ENCODE data around the gene EFNB2. TPM values are rescaled to one million over a fixed set of nuclear protein-coding genes. Genes with fewer than 3 reads are reported as not detected.

Gene EFNB2
- total RNA-seq, 1 experiment from 2014 or later: 0.07 TPM

GRCh38 chr13:106505295-106505694 lies 30.2 kb downstream of the EFNB2 start:
- Histone ChIP-seq H3K9me2 (replicated peaks; ENCODE audit: insufficient read depth, low read length) (no peaks in the 10 kb centered on the region), H2AFZ (ENCODE audit: low read length) (no peak overlapping the region), H3K4me1 (ENCODE audit: low read length) (no peaks in the 10 kb centered on the region), H3K27ac (ENCODE audit: low read length) (no peak overlapping the region), H3K79me2 (ENCODE audit: low read length) (no peaks in the 10 kb centered on the region), H3K9me3 (ENCODE audit: low read length) (no peaks in the 10 kb centered on the region), H3K4me2 (ENCODE audit: low read depth, low read length, poor library complexity, severe bottlenecking) (no peak overlapping the region), H3K36me3 (ENCODE audit: insufficient read depth, low read length) (no peaks in the 10 kb centered on the region), H4K20me1 (ENCODE audit: insufficient read depth, low read depth, low read length) (no peaks in the 10 kb centered on the region), H3K9ac (ENCODE audit: low read length) (no peak overlapping the region), H3K4me3 (ENCODE audit: low read length) (no peak overlapping the region), H3K27me3 (ENCODE audit: low read length) (no peaks in the 10 kb centered on the region)
- no peak for DNase-seq

- Histone ChIP-seq H2AFZ (ENCODE audit: low read length) (no peak overlapping the region), H3K79me2 (ENCODE audit: low read length) (no peaks in the 10 kb centered on the region), H4K20me1 (ENCODE audit: insufficient read depth, low read depth, low read length) (no peaks in the 10 kb centered on the region), H3K36me3 (ENCODE audit: insufficient read depth, low read length) (no peaks in the 10 kb centered on the region), H3K27ac (ENCODE audit: low read length) (no peak overlapping the region), H3K9me3 (ENCODE audit: low read length) (no peaks in the 10 kb centered on the region), H3K4me1 (ENCODE audit: low read length) (peaks cover 5% of the 10 kb centered on the region; the same call in 1 of the 2 replicates), H3K4me2 (ENCODE audit: low read depth, low read length, poor library complexity, severe bottlenecking) (no peak overlapping the region), H3K9me2 (replicated peaks; ENCODE audit: insufficient read depth, low read length) (no peaks in the 10 kb centered on the region), H3K27me3 (ENCODE audit: low read length) (no peaks in the 10 kb centered on the region), H3K9ac (ENCODE audit: low read length) (no peak overlapping the region), H3K4me3 (ENCODE audit: low read length) (no peak overlapping the region)
- no peak for DNase-seq
Measured at GRCh38 chr13:106503730-106504453, 31.6 kb downstream of the EFNB2 start.

- Histone ChIP-seq H3K36me3 (ENCODE audit: insufficient read depth, low read length) (no peaks in the 10 kb centered on the region), H4K20me1 (ENCODE audit: insufficient read depth, low read depth, low read length) (no peaks in the 10 kb centered on the region), H3K79me2 (ENCODE audit: low read length) (no peaks in the 10 kb centered on the region), H3K27ac (ENCODE audit: low read length) (no peak overlapping the region), H3K9ac (ENCODE audit: low read length) (no peak overlapping the region), H3K9me2 (replicated peaks; ENCODE audit: insufficient read depth, low read length) (no peaks in the 10 kb centered on the region), H2AFZ (ENCODE audit: low read length) (no peak overlapping the region), H3K27me3 (ENCODE audit: low read length) (no peaks in the 10 kb centered on the region), H3K9me3 (ENCODE audit: low read length) (no peaks in the 10 kb centered on the region), H3K4me3 (ENCODE audit: low read length) (no peak overlapping the region), H3K4me2 (ENCODE audit: low read depth, low read length, poor library complexity, severe bottlenecking) (no peak overlapping the region), H3K4me1 (ENCODE audit: low read length) (peaks cover 5% of the 10 kb centered on the region; the same call in 1 of the 2 replicates)
- no peak for DNase-seq
Measured at GRCh38 chr13:106503272-106503671, 32.2 kb downstream of the EFNB2 start.

- Histone ChIP-seq H3K79me2 (ENCODE audit: low read length) (no peaks in the 10 kb centered on the region), H3K36me3 (ENCODE audit: insufficient read depth, low read length) (no peaks in the 10 kb centered on the region), H3K9me3 (ENCODE audit: low read length) (no peaks in the 10 kb centered on the region), H3K4me3 (ENCODE audit: low read length) (no peak overlapping the region), H3K4me2 (ENCODE audit: low read depth, low read length, poor library complexity, severe bottlenecking) (no peak overlapping the region), H4K20me1 (ENCODE audit: insufficient read depth, low read depth, low read length) (no peaks in the 10 kb centered on the region), H3K9ac (ENCODE audit: low read length) (no peak overlapping the region), H3K4me1 (ENCODE audit: low read length) (peaks cover 5% of the 10 kb centered on the region; the same call in 1 of the 2 replicates), H3K27me3 (ENCODE audit: low read length) (no peaks in the 10 kb centered on the region), H2AFZ (ENCODE audit: low read length) (no peak overlapping the region), H3K27ac (ENCODE audit: low read length) (no peak overlapping the region), H3K9me2 (replicated peaks; ENCODE audit: insufficient read depth, low read length) (no peaks in the 10 kb centered on the region)
- no peak for DNase-seq
Measured at GRCh38 chr13:106500445-106500844, 35.0 kb downstream of the EFNB2 start.

GRCh38 chr13:106499896-106500295 lies 35.6 kb downstream of the EFNB2 start:
- Histone ChIP-seq H3K9me2 (replicated peaks; ENCODE audit: insufficient read depth, low read length) (no peaks in the 10 kb centered on the region), H3K79me2 (ENCODE audit: low read length) (no peaks in the 10 kb centered on the region), H2AFZ (ENCODE audit: low read length) (no peak overlapping the region)

GRCh38 chr13:106499113-106499512 lies 36.3 kb downstream of the EFNB2 start:
- Histone ChIP-seq H2AFZ (ENCODE audit: low read length) (no peak overlapping the region), H3K9me2 (replicated peaks; ENCODE audit: insufficient read depth, low read length) (no peaks in the 10 kb centered on the region), H3K9ac (ENCODE audit: low read length) (no peak overlapping the region), H3K27ac (ENCODE audit: low read length) (no peak overlapping the region), H3K9me3 (ENCODE audit: low read length) (no peaks in the 10 kb centered on the region), H3K27me3 (ENCODE audit: low read length) (no peaks in the 10 kb centered on the region), H3K79me2 (ENCODE audit: low read length) (no peaks in the 10 kb centered on the region), H3K4me2 (ENCODE audit: low read depth, low read length, poor library complexity, severe bottlenecking) (no peak overlapping the region), H4K20me1 (ENCODE audit: insufficient read depth, low read depth, low read length) (no peaks in the 10 kb centered on the region), H3K4me3 (ENCODE audit: low read length) (no peak overlapping the region), H3K4me1 (ENCODE audit: low read length) (peaks cover 5% of the 10 kb centered on the region; the same call in 1 of the 2 replicates), H3K36me3 (ENCODE audit: insufficient read depth, low read length) (no peaks in the 10 kb centered on the region)
- DNase-seq: no peak

More at GRCh38 chr13:106499896-106500295, 35.6 kb downstream of the EFNB2 start:
- Histone ChIP-seq H3K4me2 (ENCODE audit: low read depth, low read length, poor library complexity, severe bottlenecking) (no peak overlapping the region), H3K4me3 (ENCODE audit: low read length) (no peak overlapping the region), H3K36me3 (ENCODE audit: insufficient read depth, low read length) (no peaks in the 10 kb centered on the region), H4K20me1 (ENCODE audit: insufficient read depth, low read depth, low read length) (no peaks in the 10 kb centered on the region), H3K4me1 (ENCODE audit: low read length) (peaks cover 5% of the 10 kb centered on the region; the same call in 1 of the 2 replicates), H3K9me3 (ENCODE audit: low read length) (no peaks in the 10 kb centered on the region), H3K27ac (ENCODE audit: low read length) (no peak overlapping the region), H3K27me3 (ENCODE audit: low read length) (no peaks in the 10 kb centered on the region), H3K9ac (ENCODE audit: low read length) (no peak overlapping the region)
- peak; percentile 45 for DNase-seq

- H3K4me1 ChIP-seq (ENCODE audit: low read length): peaks cover 5% of the 10 kb centered on the region; the same call in 1 of the 2 replicates
- DNase-seq: no peak
- H3K9me2 ChIP-seq (replicated peaks; ENCODE audit: insufficient read depth, low read length): no peaks in the 10 kb centered on the region
- H3K4me2 ChIP-seq (ENCODE audit: low read depth, low read length, poor library complexity, severe bottlenecking): no peak overlapping the region
- H3K79me2 ChIP-seq (ENCODE audit: low read length): no peaks in the 10 kb centered on the region
- no peak overlapping the region for H3K9ac ChIP-seq (ENCODE audit: low read length)
- H3K36me3 ChIP-seq (ENCODE audit: insufficient read depth, low read length): no peaks in the 10 kb centered on the region
- H3K9me3 ChIP-seq (ENCODE audit: low read length): no peaks in the 10 kb centered on the region
- no peak overlapping the region for H2AFZ ChIP-seq (ENCODE audit: low read length)
- no peak overlapping the region for H3K27ac ChIP-seq (ENCODE audit: low read length)
- H3K4me3 ChIP-seq (ENCODE audit: low read length): no peak overlapping the region
- no peaks in the 10 kb centered on the region for H4K20me1 ChIP-seq (ENCODE audit: insufficient read depth, low read depth, low read length)
- no peaks in the 10 kb centered on the region for H3K27me3 ChIP-seq (ENCODE audit: low read length)
Measured at GRCh38 chr13:106498571-106498970, 36.9 kb downstream of the EFNB2 start.

- no peaks in the 10 kb centered on the region for H3K9me3 ChIP-seq (ENCODE audit: low read length)
- H2AFZ ChIP-seq (ENCODE audit: low read length): no peak overlapping the region
- peaks cover 5% of the 10 kb centered on the region; the same call in 1 of the 2 replicates for H3K4me1 ChIP-seq (ENCODE audit: low read length)
- no peaks in the 10 kb centered on the region for H3K79me2 ChIP-seq (ENCODE audit: low read length)
- no peaks in the 10 kb centered on the region for H3K36me3 ChIP-seq (ENCODE audit: insufficient read depth, low read length)
- no peaks in the 10 kb centered on the region for H4K20me1 ChIP-seq (ENCODE audit: insufficient read depth, low read depth, low read length)
- H3K27ac ChIP-seq (ENCODE audit: low read length): no peak overlapping the region
- no peaks in the 10 kb centered on the region for H3K9me2 ChIP-seq (replicated peaks; ENCODE audit: insufficient read depth, low read length)
- no peak for DNase-seq
- no peak overlapping the region for H3K9ac ChIP-seq (ENCODE audit: low read length)
- H3K4me3 ChIP-seq (ENCODE audit: low read length): no peak overlapping the region
- H3K27me3 ChIP-seq (ENCODE audit: low read length): no peaks in the 10 kb centered on the region
- H3K4me2 ChIP-seq (ENCODE audit: low read depth, low read length, poor library complexity, severe bottlenecking): no peak overlapping the region
Measured at GRCh38 chr13:106498158-106498557, 37.3 kb downstream of the EFNB2 start.

All from Karpas-422 (cell line).